Measurements from ENCODE around the gene STRA6.

GRCh38 chr15:74176262-74177214 is 26.0 kb downstream of the STRA6 start:
- TF ChIP-seq CTCF (conservative IDR thresholded peaks at IDR 0.05; ENCODE audit: low read length) = no peak
- TF ChIP-seq EZH2phosphoT487 (IDR thresholded peaks at IDR 0.05; ENCODE audit: borderline replicate concordance, low read depth, low read length) = no peak

All from OCI-LY7 (cell line).